KMS-11 (cell line): ENCODE measurements around the gene TRIM58.

Experiments
- H2AFZ ChIP-seq: fragments of 200-600 bp; sonication (generic); 2 replicates; pipeline ENCODE4 v1.6.1; 2016; ENCODE audit warnings: antibody characterized with exemption, mixed run types, low read depth
- H3K27ac ChIP-seq: fragments of 200-600 bp; sonication (generic); 2 replicates; pipeline ENCODE4 v1.6.1; 2016; ENCODE audit warnings: mild to moderate bottlenecking, mixed run types
- H3K27me3 ChIP-seq: fragments of 200-600 bp; sonication (generic); 2 replicates; pipeline ENCODE4 v1.6.1; 2017; ENCODE audit warnings: mild to moderate bottlenecking, low read depth, mixed run types, moderate library complexity; ENCODE audit not compliant: insufficient read depth
- H3K36me3 ChIP-seq: fragments of 200-600 bp; sonication (generic); 2 replicates; pipeline ENCODE4 v1.6.1; 2017; ENCODE audit warnings: mild to moderate bottlenecking, mixed run types; ENCODE audit not compliant: insufficient read depth
- H3K4me1 ChIP-seq: fragments of 200-600 bp; sonication (generic); 2 replicates; pipeline ENCODE4 v1.6.1; 2016; ENCODE audit warnings: mild to moderate bottlenecking, low read depth, mixed run types; ENCODE audit not compliant: poor library complexity, severe bottlenecking
- H3K4me2 ChIP-seq: fragments of 200-600 bp; sonication (generic); 2 replicates; pipeline ENCODE4 v1.7.0; 2016; ENCODE audit warnings: mild to moderate bottlenecking, mixed run types
- H3K4me3 ChIP-seq: fragments of 200-600 bp; sonication (generic); IDR thresholded peaks from 2 replicates; pipeline ENCODE4 v1.6.1; 2017; ENCODE audit warnings: low read depth, low read length, mixed read lengths; ENCODE audit not compliant: insufficient read depth
- H3K79me2 ChIP-seq: fragments of 200-600 bp; sonication (generic); 2 replicates; pipeline ENCODE4 v1.6.1; 2016; ENCODE audit warnings: low read depth, mixed run types; ENCODE audit not compliant: insufficient read depth
- H3K9ac ChIP-seq: fragments of 200-600 bp; sonication (generic); 2 replicates; pipeline ENCODE4 v1.6.1; 2016; ENCODE audit warnings: mild to moderate bottlenecking, mixed run types
- H4K20me1 ChIP-seq: fragments of 200-600 bp; sonication (generic); 2 replicates; pipeline ENCODE4 v1.6.1; 2016; ENCODE audit warnings: mild to moderate bottlenecking, mixed run types; ENCODE audit not compliant: insufficient read depth
- CTCF ChIP-seq: fragments of 200-600 bp; sonication (generic); conservative IDR thresholded peaks from 2 replicates; pipeline ENCODE4 v1.6.1; 2017; ENCODE audit warnings: low read depth, mild to moderate bottlenecking, antibody characterized with exemption, low read length, moderate library complexity, mixed read lengths

Gene TRIM58

GRCh38 chr1:247883346-247883745, 26.4 kb downstream of the TRIM58 start:
- Histone ChIP-seq H3K27ac (no peak overlapping the region), H3K79me2 (no peaks in the 10 kb centered on the region), H3K4me3 (no peak overlapping the region), H2AFZ (no peak overlapping the region), H3K27me3 (no peaks in the 10 kb centered on the region), H3K36me3 (no peaks in the 10 kb centered on the region), H3K4me1 (no peaks in the 10 kb centered on the region), H4K20me1 (no peaks in the 10 kb centered on the region), H3K9ac (no peak overlapping the region), H3K4me2 (no peak overlapping the region)
- TF ChIP-seq CTCF, result no peak

GRCh38 chr1:247884797-247885413, 27.9 kb downstream of the TRIM58 start:
- Histone ChIP-seq H4K20me1 (no peaks in the 10 kb centered on the region), H2AFZ (no peak overlapping the region), H3K36me3 (no peaks in the 10 kb centered on the region), H3K79me2 (no peaks in the 10 kb centered on the region), H3K27ac (no peak overlapping the region), H3K4me2 (no peak overlapping the region), H3K4me1 (no peaks in the 10 kb centered on the region), H3K27me3 (no peaks in the 10 kb centered on the region), H3K9ac (no peak overlapping the region), H3K4me3 (no peak overlapping the region)
- TF ChIP-seq CTCF, result no peak

- Histone ChIP-seq H3K27ac (no peak within 1 kb of the TSS), H3K9ac (no peak within 1 kb of the TSS), H4K20me1 (no peaks in the 10 kb centered on the region), H3K27me3 (no peaks in the 10 kb centered on the region), H3K4me1 (no peaks in the 10 kb centered on the region), H3K36me3 (no peaks in the 10 kb centered on the region), H2AFZ (no peak within 1 kb of the TSS), H3K4me2 (no peak within 1 kb of the TSS), H3K79me2 (no peaks in the 10 kb centered on the region), H3K4me3 (no peak within 1 kb of the TSS)
- TF ChIP-seq CTCF, result no peak
These were observed 38.2 kb downstream of the TRIM58 start, which contains the start of gene OR2W3 for GRCh38 chr1:247895163-247895637. Gene OR2W3, plus strand, starts transcription at chr1:247895587. Its CDS starts 0 bp downstream, at chr1:247895587.

- Histone ChIP-seq H3K36me3 (no peaks in the 10 kb centered on the region), H4K20me1 (no peaks in the 10 kb centered on the region), H3K27me3 (no peaks in the 10 kb centered on the region), H3K9ac (no peak overlapping the region), H3K4me1 (no peaks in the 10 kb centered on the region), H3K4me2 (no peak overlapping the region), H3K4me3 (no peak overlapping the region), H3K27ac (no peak overlapping the region), H2AFZ (no peak overlapping the region), H3K79me2 (no peaks in the 10 kb centered on the region)
- TF ChIP-seq CTCF, result no peak
These were observed 39.0 kb downstream of the TRIM58 start for GRCh38 chr1:247895976-247896375.
